ENCODE data around the gene TXK.
A peak's percentile ranks its signal among the peaks of the same experiment; 100 is the strongest.

TXK gene

GRCh38 chr4:48100256-48100655, 33.8 kb downstream of the TXK start:
- no peak for DNase-seq

GRCh38 chr4:48095441-48095840, 38.6 kb downstream of the TXK start:
- DNase-seq: no peak

DNA sequence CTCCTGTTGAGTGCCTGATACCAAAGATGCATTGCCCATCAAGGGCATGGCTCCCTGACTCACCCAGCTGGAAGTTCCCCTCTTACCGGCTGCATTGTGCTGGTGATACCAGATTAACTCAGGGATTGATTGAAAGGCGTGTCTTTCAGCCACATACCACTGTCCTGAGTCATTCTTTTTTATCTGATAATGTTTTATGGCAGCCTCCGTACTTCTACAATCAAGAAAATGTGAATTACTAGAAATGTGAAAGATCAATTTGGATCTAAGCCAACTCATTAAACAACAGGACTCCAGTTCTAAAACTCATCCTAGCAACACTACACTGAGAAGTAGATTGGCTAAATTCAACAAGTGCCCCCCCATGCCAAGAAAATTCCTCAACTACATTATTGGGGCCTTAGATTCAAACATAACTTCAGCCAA, 40.0 kb downstream of the TXK start:
- DNase-seq: peak; percentile 45

DNA sequence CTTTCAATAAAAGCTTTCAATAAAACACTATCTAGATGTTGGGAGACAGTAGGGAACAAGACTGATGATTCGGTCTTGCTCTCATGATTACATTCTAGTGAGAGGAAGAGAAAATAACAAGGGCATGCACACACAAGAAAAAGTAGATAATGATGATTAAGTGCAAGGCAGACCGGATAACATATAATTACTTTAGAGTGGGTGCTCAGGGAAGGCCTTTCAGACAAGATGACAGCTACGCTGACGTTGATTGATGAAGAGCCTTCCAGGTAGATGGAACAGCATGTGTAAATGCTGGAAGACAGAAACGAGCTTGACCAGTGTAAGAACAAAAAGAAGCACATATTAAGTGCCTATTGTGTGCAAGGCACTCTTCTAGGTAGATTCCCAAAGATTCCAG, 43.4 kb downstream of the TXK start:
- no peak for DNase-seq

- DNase-seq: no peak
These were observed 48.0 kb downstream of the TXK start for GRCh38 chr4:48085821-48086589.

GRCh38 chr4:48082956-48083355, 51.1 kb downstream of the TXK start:
- DNase-seq: no peak

- no peak for DNase-seq
These were observed 52.9 kb downstream of the TXK start for GRCh38 chr4:48081196-48081595.

- DNase-seq: no peak
These were observed 54.1 kb downstream of the TXK start for GRCh38 chr4:48079972-48080391.

GRCh38 chr4:48078862-48079655, 55.0 kb downstream of the TXK start:
- DNase-seq: no peak

DNA sequence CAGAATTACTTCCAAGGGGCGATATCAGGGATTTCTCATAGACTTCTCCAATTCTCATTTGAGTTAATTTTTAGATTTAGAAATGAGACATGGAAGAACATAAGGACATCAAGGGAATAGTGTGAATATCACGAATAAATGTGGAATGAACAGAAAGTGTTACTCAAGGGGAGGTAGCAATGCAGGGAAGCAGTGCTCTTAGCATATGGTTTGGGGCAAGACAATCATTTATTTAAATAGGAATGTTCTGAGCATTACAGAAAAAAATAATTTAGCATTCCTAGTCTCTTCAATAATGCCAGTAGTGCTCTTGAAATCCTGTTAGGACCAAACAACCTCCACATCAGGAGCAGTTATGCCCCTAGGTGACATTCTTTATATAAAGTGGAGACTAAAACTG, 55.6 kb downstream of the TXK start:
- no peak for DNase-seq

DNA sequence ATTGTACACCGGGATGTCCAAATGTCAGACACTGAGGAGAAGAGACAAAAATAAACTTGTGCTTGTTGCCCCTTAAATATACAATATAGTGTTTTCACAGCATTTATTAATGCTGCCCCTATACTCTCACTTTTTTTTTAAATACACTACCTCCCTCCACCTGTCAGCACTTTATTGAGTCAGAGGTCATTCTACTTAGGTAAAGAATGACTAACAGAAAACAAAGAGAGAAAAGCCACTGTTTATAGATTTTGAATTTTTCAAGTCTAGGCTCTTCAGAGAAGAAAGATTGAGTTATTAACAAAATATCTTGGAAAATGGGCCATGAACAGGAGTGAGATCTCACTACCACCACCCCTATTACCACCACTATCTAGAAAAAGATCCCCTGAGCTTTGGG, 59.4 kb downstream of the TXK start:
- no peak for DNase-seq

- no peak for DNase-seq
These were observed 60.4 kb downstream of the TXK start for GRCh38 chr4:48073567-48074103.

DNA sequence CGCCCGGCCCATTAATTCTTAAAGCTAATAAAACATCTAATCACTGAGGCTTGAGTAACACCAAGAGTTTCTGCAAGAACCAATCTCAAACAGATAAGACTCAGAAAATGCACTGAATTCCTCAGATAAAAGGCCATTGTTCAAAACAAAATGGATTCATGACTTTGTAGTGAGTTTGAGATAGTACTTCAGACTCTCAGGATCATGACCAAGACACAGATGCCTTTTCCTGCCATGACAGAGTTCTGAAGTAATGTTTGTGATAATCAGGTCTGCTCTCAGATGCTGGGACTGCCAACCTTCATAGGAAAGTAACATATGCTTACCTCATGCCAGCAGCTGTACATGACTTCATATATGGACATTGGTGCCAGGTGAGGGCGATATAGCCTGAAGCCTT, 62.9 kb downstream of the TXK start:
- no peak for DNase-seq

GRCh38 chr4:48069026-48069425, 65.0 kb downstream of the TXK start:
- DNase-seq: no peak

DNA sequence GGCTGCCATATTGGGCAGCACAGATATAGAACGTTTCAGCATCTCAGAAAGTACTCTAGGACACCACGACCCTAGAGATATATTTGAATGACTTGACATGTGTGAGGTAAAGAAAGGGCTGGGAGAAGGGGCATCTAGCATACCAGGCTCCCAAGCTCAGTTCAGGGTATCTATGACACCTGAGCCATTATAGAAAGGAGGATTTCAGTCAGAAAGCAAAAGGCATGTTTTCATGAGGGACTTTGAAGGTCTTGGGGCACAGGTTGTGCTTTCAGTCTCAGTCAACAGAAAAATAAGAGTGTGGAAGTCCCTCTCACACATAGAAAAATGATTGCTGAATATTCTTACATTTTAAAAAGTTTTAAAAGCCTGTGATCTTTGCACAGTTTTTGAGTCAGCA, 65.9 kb downstream of the TXK start:
- peak; percentile 12 for DNase-seq

DNA sequence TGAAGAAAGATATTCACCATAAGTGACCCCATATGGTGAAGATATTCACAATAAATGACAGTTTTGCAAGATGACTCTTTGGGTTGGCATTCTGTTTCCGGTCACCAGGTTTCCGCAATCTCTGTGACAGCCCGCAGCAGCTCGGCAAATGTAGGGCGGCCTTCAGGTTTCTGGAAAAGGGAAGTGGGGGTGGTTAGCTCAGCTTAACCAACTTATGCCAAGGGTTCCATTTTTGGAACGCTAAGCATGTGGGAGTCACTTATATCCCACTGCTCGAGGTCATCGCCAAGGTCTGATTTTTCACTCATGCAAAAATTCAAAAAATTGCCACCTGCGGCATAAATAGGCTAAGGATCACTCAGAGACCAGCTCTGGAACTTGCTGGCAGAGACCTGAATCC, 66.5 kb downstream of the TXK start:
- no peak for DNase-seq

DNA sequence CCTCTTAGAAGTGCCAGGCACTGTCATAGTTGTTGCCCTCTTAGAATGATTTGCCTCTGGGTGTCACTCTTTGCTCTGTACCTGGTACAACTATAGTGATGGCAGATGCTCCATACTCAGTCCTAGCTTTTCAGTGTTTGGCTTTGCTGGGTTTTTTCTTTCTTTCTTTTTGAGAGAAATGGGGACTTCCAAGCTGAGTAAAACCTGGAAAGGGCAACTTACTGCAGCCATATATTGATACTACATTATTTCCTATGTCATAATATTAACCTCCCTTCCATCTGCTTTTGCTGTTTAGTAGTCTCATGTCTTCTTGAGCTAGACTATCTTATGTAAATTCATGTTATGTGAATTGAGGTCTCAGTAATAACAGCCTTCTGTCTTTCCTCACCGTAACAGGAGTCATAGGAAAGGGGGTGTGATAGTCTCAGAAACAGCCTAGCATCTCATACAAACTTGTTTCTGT, 68.4 kb downstream of the TXK start:
- DNase-seq: peak; percentile 68

- DNase-seq: no peak
These were observed 69.7 kb downstream of the TXK start for GRCh38 chr4:48064349-48064748.

DNA sequence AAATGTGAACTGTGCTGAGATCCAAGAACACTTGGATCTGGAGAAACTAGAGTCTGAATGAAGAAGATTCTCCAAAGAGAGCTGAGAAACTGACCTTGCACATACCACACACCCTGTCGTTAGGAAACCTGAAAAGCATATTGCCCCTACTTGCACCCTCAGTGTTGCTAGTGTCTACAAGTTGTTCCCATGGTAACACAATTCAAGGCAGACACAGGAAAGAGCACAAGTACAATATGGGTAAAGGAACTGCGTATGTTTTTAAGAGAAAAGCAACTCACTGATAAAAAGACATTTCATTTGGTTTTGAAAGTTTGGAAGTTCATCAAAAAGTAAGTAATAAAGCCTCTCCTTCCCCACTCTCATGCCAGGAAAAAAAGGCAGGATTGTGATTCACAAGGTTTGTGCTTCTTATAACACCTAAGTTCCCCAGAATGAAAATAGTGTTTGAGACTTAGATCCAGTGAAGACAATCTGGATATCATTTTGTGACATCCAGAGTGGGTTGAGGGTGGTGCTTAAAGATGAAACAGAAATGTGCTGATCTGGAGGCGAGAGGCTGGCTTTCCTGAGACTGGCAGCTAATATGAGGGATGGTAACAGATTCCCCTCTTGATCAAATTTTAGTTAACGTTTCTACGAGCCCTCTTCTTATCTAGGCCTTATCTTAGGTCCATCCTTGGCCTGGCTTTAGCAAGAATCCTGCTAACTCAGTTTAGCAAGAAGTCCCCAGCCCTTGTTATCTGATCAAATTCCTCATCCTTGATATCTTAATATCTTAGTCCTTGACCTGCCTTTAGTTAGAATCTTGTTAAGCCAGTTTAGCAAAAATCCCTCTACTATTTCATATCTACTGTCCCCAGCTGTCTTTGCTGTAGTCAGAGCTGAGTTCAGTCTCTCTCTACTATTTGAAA, 75.2 kb downstream of the TXK start:
- no peak for DNase-seq

- no peak for DNase-seq
These were observed 83.0 kb downstream of the TXK start for GRCh38 chr4:48051078-48051477.

- DNase-seq: no peak
These were observed 84.6 kb downstream of the TXK start for GRCh38 chr4:48049483-48049882.

- no peak for DNase-seq
These were observed 86.2 kb downstream of the TXK start for GRCh38 chr4:48047896-48048295.

- peak; percentile 88 for DNase-seq
These were observed 86.6 kb downstream of the TXK start for GRCh38 chr4:48047421-48047844.

Data from activated CD4-positive, alpha-beta T cell treated with anti-CD3 and anti-CD28 coated beads, Interleukin-10, Interleukin-2, amounts not matched to agents 100 ng/mL and 50 ng/mL, durations not matched to agents 16 hours and 8 hours (primary cell).